Measurements from ENCODE around the gene PDE6H. TPM values are rescaled to one million over a fixed set of nuclear protein-coding genes. Genes with fewer than 3 reads are reported as not detected.

Gene PDE6H
- total RNA-seq, 1 donor from 2014 or later = not detected

- DNase-seq (no peak), ATAC-seq (no peak)
- intact Hi-C loops (cut with micrococcal nuclease) = no loop called here
These were observed 21.8 kb downstream of the PDE6H start for GRCh38 chr12:14994610-14995009.

DNA sequence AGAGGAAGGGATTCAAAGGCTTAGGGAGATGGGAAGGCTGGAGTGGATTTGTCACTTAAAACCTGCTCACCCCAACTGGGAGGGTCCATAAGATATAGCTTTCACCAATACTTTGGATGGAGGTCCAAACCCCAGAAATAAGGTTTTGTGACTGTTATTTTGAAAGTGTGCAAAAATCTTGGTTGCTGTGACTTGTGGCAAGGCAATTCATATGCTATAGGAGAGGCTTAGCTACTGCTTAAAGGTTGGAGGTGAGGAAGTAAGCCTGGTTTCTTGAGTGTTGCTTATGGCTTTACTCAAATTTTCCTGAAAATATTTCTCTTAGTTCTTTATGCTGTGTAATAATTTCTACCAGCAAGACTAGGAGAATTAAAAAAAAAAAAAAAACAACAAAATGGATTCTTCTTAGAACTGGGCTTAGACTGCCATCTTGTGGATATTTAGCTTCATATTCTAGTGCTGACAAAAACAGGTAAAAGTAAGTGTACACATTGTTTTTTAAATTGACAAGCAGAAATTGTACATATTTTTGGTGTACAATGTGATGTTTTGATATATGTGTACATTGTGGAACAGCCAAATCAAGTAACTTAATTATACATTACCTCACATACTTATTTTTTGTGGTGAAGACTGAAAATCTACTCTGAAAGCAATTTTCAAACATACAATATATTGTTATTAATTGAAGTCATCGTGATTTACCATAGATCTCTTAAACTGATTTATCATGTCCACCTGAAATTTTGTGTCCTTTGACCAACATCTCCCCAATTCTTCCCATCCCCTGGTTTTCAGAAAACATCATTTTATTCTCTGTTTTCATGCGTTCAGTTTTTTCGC, 23.0 kb downstream of the PDE6H start:
- DNase-seq (no peak), ATAC-seq (peak; percentile 51)
- intact Hi-C loops (cut with micrococcal nuclease) = loop anchor here (2.0 kb wide), 1 partner anchor 151 kb away; no protein-coding TSS in a partner anchor

DNA sequence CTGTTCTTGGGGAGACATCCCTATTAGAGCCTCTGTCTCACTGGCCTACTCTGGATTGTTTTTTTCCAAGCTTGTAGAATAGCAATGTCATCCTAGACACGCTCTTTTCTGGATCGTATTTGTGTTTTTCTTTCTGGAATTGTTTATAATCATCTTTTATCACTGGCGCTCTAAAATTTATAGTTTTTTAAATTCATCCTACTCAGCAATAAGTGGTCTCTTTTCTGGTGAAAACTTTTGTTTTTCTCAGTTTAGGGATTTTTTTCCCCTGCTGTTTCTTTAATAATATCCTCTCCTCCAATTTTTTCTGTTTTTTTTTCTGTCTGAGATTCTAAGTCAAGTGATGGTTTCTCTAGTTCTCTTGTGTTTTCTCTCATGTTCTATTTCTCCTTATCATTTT, 25.2 kb downstream of the PDE6H start:
- DNase-seq (no peak), ATAC-seq (no peak)
- intact Hi-C loops (cut with micrococcal nuclease) = loop anchor here (2.0 kb wide), 1 partner anchor 153 kb away; no protein-coding TSS in a partner anchor

- ATAC-seq = no peak
- intact Hi-C loops (cut with micrococcal nuclease) = no loop called here
- no peak for DNase-seq
These were observed 26.3 kb downstream of the PDE6H start for GRCh38 chr12:14999021-14999694.

GRCh38 chr12:14999695-15000365, 27.0 kb downstream of the PDE6H start:
- intact Hi-C loops (cut with micrococcal nuclease) = no loop called here
- DNase-seq (no peak), ATAC-seq (no peak)

- ATAC-seq (no peak), DNase-seq (no peak)
- intact Hi-C loops (cut with micrococcal nuclease) = no loop called here
These were observed 27.7 kb downstream of the PDE6H start for GRCh38 chr12:15000575-15000974.

DNA sequence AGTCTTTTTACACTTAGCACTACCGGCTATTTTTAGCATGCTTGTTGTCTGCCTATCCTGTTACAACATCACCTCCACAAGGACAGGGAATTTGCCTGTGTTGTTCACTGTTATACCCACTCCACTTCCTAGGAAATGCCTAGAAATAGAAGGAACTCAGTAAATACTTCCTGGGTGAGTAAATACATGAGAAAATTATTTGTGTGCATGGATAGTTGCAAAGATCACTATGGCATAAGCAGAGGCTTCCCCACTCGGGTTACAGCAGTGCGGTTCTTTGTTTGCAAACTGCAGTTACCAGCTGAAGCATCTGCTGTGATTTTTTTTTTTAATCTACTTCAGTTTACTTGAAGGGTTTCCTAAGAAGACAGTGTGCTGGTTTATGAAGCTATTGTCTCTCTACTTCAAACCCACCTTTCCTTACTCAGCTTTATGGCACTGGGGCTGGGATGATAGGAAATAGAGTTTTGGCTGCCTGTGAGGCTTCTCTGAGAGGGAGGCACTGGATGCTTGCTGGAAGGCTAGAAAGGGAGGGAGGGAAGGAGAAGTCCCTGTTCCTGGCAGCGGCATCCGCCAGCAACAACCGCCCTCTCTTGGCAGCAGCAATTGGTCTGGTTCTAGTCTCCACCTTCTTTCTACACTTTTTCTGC, 29.0 kb downstream of the PDE6H start:
- peak; percentile 97 for ATAC-seq
- intact Hi-C loops (cut with micrococcal nuclease) = no loop called here

DNA sequence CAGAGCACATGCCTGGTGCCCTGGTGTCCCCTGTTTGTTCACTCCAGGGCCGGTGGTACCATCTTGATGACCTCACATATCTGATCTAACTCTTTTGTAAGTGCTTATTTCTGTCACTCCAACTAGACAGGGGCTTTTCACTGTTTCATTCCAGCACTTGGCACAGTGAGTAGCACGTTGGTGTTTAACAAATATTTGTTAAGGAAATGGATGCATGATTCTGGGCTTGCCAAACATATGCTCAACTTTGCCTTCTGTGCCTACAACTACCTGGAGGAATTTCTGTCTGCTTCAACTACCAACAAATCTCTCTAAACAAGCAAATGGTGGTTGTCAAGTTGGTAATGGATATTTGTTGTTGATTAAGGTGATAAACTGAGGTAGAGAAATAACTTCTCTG, 31.6 kb downstream of the PDE6H start:
- no peak for ATAC-seq
- intact Hi-C loops (cut with micrococcal nuclease) = no loop called here
- no peak for DNase-seq

More for the DNA sequence above, 29.0 kb downstream of the PDE6H start:
- peak; percentile 64 for DNase-seq

GRCh38 chr12:15005064-15005463, 32.2 kb downstream of the PDE6H start:
- ATAC-seq (no peak), DNase-seq (no peak)
- intact Hi-C loops (cut with micrococcal nuclease) = no loop called here

GRCh38 chr12:15007551-15007950, 34.7 kb downstream of the PDE6H start:
- intact Hi-C loops (cut with micrococcal nuclease) = no loop called here
- ATAC-seq = no peak
- DNase-seq = no peak

- DNase-seq (no peak), ATAC-seq (no peak)
- intact Hi-C loops (cut with micrococcal nuclease) = no loop called here
These were observed 38.3 kb downstream of the PDE6H start for GRCh38 chr12:15011162-15011561.

- no peak for DNase-seq
- intact Hi-C loops (cut with micrococcal nuclease) = no loop called here
- no peak for ATAC-seq
These were observed 40.9 kb downstream of the PDE6H start for GRCh38 chr12:15013634-15014179.

GRCh38 chr12:15014708-15015107, 41.9 kb downstream of the PDE6H start:
- intact Hi-C loops (cut with micrococcal nuclease) = no loop called here
- ATAC-seq (no peak), DNase-seq (no peak)

GRCh38 chr12:15015121-15015520, 42.3 kb downstream of the PDE6H start:
- DNase-seq (no peak), ATAC-seq (no peak)
- intact Hi-C loops (cut with micrococcal nuclease) = no loop called here

GRCh38 chr12:15020156-15020555, 47.3 kb downstream of the PDE6H start:
- ATAC-seq (no peak), DNase-seq (no peak)
- intact Hi-C loops (cut with micrococcal nuclease) = no loop called here
